Progenitor cell of endocrine pancreas (in vitro differentiated cells): ENCODE results near the gene PEX12. TPM values are rescaled to one million over a fixed set of nuclear protein-coding genes. Genes with fewer than 3 reads are reported as not detected.
A peak's percentile ranks its signal among the peaks of the same experiment; 100 is the strongest.

ENCODE experiments used
- DNase-seq: peaks from one replicate; pipeline ENCODE4 v3.0.0; 2021; ENCODE audit warnings: low spot score; ENCODE audit not compliant: unreplicated experiment
- H3K27ac Mint-ChIP-seq: 2 replicates; pipeline ENCODE4 v1.8.0; 2021; ENCODE audit warnings: mild to moderate bottlenecking, moderate library complexity, mixed read lengths
- H3K27me3 Mint-ChIP-seq: 2 replicates; pipeline ENCODE4 v1.8.0; 2021; ENCODE audit warnings: mixed read lengths
- H3K36me3 Mint-ChIP-seq: 2 replicates; pipeline ENCODE4 v1.8.0; 2022; ENCODE audit warnings: mixed read lengths; ENCODE audit not compliant: insufficient read depth
- H3K4me1 Mint-ChIP-seq: 2 replicates; pipeline ENCODE4 v1.8.0; 2021; ENCODE audit warnings: low read depth, mixed read lengths
- H3K4me3 Mint-ChIP-seq: 2 replicates; pipeline ENCODE4 v1.8.0; 2021; ENCODE audit warnings: low read depth, mild to moderate bottlenecking, moderate library complexity, mixed read lengths
- H3K9me3 Mint-ChIP-seq: 2 replicates; pipeline ENCODE4 v1.8.0; 2021; ENCODE audit warnings: low read depth, mixed read lengths
- long read RNA-seq: library from polyadenylated mRNA; unstranded; transcript quantifications from one replicate; pipeline ENCODE4 v2.0.0, GENCODE V29; 2020
- total RNA-seq: library from RNA; stranded (reverse); gene quantifications from 2 replicates; pipeline ENCODE4 v1.2.1, GENCODE V29; 2021
- TF ChIP-seq, protein P1 (sequence below): fragments of 200-600 bp; sonication (generic); IDR thresholded peaks from one replicate; pipeline ENCODE4 v1.5.0; 2021; ENCODE audit warnings: antibody characterized with exemption, mild to moderate bottlenecking; ENCODE audit not compliant: unreplicated experiment

The PEX12 gene
- total RNA-seq: 4.2 and 5.1 TPM in 2 replicates
- long read RNA-seq, transcript PEX12-201 (3 exons, 2,675 nt): major isoform, 28 of 35 reads
- long read RNA-seq, partial matches to known transcripts: 3 of 35 reads
- long read RNA-seq, other reads (novel, unspliced or antisense): 4 of 35 reads

DNA sequence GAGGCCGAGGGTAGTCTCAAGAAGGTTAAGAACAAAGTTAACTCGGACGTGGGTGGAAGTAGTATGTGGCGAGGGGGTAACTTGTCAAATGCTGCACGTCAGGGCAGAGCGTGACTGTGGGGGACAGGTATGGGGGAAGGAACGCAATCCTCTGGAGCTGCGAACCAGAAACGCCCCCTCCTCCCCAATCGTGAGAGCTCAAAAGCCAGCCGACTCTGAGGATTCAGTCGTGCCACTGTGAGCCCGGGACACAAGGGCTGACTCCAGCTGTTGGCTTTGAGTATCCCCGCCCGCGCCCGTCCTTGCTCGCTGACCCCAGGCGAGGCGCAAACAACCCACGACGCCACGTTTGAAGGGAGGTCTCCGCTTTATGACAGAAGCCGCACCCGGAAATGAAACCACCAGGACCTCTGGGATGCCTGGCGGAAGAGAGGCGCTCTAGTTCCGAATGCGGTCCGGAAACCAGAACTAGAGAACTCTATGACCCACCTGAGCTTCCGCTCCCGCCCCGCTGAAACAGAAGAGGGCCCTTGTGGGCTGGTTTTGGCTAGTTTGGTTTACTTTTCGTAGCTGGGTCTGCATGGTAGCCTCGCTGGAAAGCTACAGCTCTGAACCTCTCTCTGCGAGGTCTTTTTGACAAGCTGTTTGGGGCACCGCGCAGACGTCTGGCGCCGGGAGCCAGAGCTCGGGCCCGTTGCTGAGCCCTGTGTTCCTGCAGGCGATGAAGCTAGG is at the start of gene PEX12:
PEX12 (minus strand) TSS at position 375 of the 732 bp plus-strand sequence. CDS start 550 bp downstream, outside the sequence.
- DNase-seq: peak; percentile 43
- peak within 1 kb of the TSS; percentile 97 for H3K27ac Mint-ChIP-seq
- H3K4me3 Mint-ChIP-seq: peak within 1 kb of the TSS; percentile 94
- H3K9me3 Mint-ChIP-seq: no peaks in the 10 kb centered on the region
- H3K36me3 Mint-ChIP-seq: no peaks in the 10 kb centered on the region
- H3K4me1 Mint-ChIP-seq: peaks cover 16% of the 10 kb centered on the region
- TF ChIP-seq, protein P1, sequence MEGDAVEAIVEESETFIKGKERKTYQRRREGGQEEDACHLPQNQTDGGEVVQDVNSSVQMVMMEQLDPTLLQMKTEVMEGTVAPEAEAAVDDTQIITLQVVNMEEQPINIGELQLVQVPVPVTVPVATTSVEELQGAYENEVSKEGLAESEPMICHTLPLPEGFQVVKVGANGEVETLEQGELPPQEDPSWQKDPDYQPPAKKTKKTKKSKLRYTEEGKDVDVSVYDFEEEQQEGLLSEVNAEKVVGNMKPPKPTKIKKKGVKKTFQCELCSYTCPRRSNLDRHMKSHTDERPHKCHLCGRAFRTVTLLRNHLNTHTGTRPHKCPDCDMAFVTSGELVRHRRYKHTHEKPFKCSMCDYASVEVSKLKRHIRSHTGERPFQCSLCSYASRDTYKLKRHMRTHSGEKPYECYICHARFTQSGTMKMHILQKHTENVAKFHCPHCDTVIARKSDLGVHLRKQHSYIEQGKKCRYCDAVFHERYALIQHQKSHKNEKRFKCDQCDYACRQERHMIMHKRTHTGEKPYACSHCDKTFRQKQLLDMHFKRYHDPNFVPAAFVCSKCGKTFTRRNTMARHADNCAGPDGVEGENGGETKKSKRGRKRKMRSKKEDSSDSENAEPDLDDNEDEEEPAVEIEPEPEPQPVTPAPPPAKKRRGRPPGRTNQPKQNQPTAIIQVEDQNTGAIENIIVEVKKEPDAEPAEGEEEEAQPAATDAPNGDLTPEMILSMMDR: no peak
- H3K27me3 Mint-ChIP-seq: peaks cover 8% of the 10 kb centered on the region

DNA sequence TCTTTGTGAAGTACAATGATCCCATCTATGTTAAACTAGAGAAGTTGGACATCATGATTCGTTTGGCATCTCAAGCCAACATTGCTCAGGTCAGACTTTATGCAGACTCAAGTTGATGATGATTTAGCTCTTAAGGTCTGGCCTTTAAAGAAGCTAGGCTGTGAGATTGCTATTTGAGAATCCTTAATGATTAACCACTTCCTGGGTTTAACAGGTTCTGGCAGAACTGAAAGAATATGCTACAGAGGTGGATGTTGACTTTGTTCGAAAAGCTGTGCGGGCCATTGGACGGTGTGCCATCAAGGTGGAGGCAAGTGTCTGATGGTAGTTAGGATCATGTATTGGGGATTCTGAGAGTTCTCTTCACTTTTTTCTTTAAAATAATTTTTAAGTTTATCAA is 49.0 kb upstream of the PEX12 start:
- Mint-ChIP-seq H3K4me3 (no peak overlapping the region), H3K27me3 (no peaks in the 10 kb centered on the region), H3K36me3 (peaks cover 11% of the 10 kb centered on the region), H3K4me1 (peaks cover 16% of the 10 kb centered on the region), H3K27ac (peak overlapping the region; percentile 93), H3K9me3 (no peaks in the 10 kb centered on the region)
- TF ChIP-seq, protein P1: no peak
- no peak for DNase-seq

DNA sequence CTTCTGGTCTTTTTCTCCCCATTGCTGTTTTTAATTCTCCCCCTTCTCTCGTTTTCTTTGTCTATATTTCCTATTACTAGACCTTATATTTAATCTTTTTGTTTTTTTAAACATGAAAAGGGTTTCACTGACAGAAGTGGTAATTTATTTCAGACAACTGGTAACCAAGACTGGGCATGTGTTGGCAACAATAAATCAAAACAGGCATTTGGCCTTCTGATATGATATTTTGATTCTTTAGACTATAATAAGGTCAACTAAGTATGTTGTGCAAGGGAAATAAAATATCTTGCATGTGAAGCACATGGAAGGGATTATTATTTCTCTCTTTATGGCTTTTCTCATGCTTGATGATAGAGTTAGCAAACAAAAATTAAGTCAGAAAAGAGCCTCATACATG is 43.4 kb upstream of the PEX12 start:
- DNase-seq: no peak
- Mint-ChIP-seq H3K27me3 (no peaks in the 10 kb centered on the region), H3K27ac (no peak overlapping the region), H3K4me3 (no peak overlapping the region), H3K36me3 (no peaks in the 10 kb centered on the region), H3K4me1 (peaks cover 6% of the 10 kb centered on the region), H3K9me3 (no peaks in the 10 kb centered on the region)
- TF ChIP-seq, protein P1: no peak

DNA sequence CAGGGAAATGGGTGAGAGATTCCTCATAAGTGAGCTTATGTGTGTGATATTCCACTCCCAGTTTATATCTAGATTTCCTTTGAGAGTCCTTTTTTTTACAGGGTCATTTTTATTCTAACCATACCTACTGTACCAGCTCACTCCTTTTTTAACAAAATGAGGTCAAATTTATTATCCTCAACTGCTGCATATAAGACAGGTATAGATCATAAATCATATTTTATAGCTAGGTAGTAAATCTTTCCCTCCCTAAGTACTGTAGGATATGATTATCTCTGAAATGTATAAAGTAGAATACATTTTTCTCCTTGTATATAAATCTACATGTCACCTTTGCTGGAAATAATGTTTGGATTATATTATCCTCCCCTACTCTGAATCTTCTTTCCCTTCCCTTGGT is 40.3 kb upstream of the PEX12 start:
- TF ChIP-seq, protein P1: no peak
- H3K9me3 Mint-ChIP-seq: no peaks in the 10 kb centered on the region
- no peak for DNase-seq
- H3K4me1 Mint-ChIP-seq: no peaks in the 10 kb centered on the region
- no peak overlapping the region for H3K27ac Mint-ChIP-seq
- H3K4me3 Mint-ChIP-seq: no peak overlapping the region
- H3K36me3 Mint-ChIP-seq: no peaks in the 10 kb centered on the region
- H3K27me3 Mint-ChIP-seq: no peaks in the 10 kb centered on the region

DNA sequence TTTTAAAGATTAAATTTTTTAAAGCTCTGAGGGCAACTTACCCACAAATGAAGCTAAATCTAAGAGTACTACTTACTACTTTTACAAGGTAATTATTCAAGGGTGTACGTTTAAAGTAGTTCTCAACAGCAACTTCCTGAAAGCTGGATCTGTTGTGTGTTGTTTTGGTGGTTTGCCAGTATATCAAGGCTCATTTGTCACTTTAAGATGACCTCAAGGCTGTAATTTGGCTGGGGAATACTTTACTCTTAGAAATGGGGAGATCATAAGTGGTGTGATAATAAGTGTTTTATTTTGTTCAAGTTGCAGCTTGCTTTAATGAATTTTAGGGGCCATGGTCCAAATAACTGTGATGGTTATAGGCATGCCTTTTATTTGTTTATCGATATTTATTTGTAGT is 39.1 kb upstream of the PEX12 start:
- no peaks in the 10 kb centered on the region for H3K36me3 Mint-ChIP-seq
- TF ChIP-seq, protein P1: no peak
- H3K27me3 Mint-ChIP-seq: no peaks in the 10 kb centered on the region
- no peak for DNase-seq
- no peaks in the 10 kb centered on the region for H3K4me1 Mint-ChIP-seq
- H3K4me3 Mint-ChIP-seq: no peak overlapping the region
- H3K27ac Mint-ChIP-seq: no peak overlapping the region
- no peaks in the 10 kb centered on the region for H3K9me3 Mint-ChIP-seq
